ENCODE measurements around the gene NPHP4. TPM values are rescaled to one million over a fixed set of nuclear protein-coding genes. Genes with fewer than 3 reads are reported as not detected.

NPHP4 gene
- polyA plus RNA-seq, 1 of the 3 experiments (the other 2 are of a cell fraction) = 7.0 TPM

DNA sequence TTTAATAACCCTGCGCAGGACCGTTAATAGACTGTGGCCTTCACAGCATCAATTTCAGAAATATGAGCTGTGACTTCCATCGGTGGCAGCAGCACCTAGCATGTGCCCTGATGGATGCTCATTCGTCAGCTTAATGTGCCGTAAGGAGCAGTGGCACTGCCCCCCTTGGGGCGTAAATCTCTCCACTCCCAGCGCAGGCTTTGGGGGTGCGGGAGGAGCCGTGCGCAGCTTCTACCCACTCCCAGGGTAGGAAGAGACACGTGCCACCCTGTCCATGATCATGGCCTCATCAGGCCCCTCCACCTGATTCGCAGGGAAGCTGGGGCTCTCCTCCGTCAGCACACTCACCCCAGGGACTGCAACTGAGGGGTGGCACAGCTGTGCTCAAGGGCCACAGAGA, 149.5 kb downstream of the NPHP4 start:
- no peaks in the 10 kb centered on the region for H3K9me2 ChIP-seq
- no peaks in the 10 kb centered on the region for H3K9me3 ChIP-seq
- H3K36me3 ChIP-seq (replicated peaks in 1 of 2; ENCODE audit: control insufficient read depth in 1 of 2, insufficient read depth in 2 of 2, low read length in 1 of 2) = no peaks in the 10 kb centered on the region
- WGBS (ENCODE audit: low lambda C conversion rate) = 66% methylated on average over 7 of the region's 13 CpGs
- no peak overlapping the region for H3K4me2 ChIP-seq
- H4K20me1 ChIP-seq (ENCODE audit: insufficient read depth) = no peaks in the 10 kb centered on the region
- H2AFZ ChIP-seq (ENCODE audit: low read depth) = no peak overlapping the region
- peaks cover 0 to 38% of the 10 kb centered on the region in 2 experiments; a peak in 1 of 4 replicates for H3K4me1 ChIP-seq (ENCODE audit: control insufficient read depth in 1 of 2, insufficient read depth in 2 of 2, low read depth in 1 of 2, low read length in 1 of 2)
- no peak overlapping the region for H3K4me3 ChIP-seq (ENCODE audit: low read depth in 2 of 2, low read length in 1 of 2)
- POLR2A ChIA-PET = interaction anchor here (0.8 kb wide), 1 partner anchor 15 kb away, joined by 3 read pairs; no protein-coding TSS in a partner anchor
- no peaks in the 10 kb centered on the region for H3K27me3 ChIP-seq (ENCODE audit: insufficient read depth)
- no peaks in the 10 kb centered on the region for H3K79me2 ChIP-seq (ENCODE audit: insufficient read depth)
- peak overlapping the region in 1 of 2 experiments; percentile 53; a peak in 1 of 4 replicates for H3K27ac ChIP-seq (ENCODE audit: low read depth in 2 of 2, low read length in 1 of 2)
- CTCF ChIA-PET = interaction anchor here (1.2 to 2.8 kb wide), 6 partner anchors 11 to 132 kb away, joined by 3 to 9 read pairs (median 6); no protein-coding TSS in a partner anchor
- H3F3A ChIP-seq (replicated peaks; ENCODE audit: insufficient read depth) = no peaks in the 10 kb centered on the region
- no peak overlapping the region for H3K9ac ChIP-seq
- DNase-seq = no peak
- TF ChIP-seq MEF2A (IDR thresholded peaks at IDR 0.05; ENCODE audit: borderline replicate concordance, low read depth) (no peak), TAF1 (IDR thresholded peaks at IDR 0.05; ENCODE audit: borderline replicate concordance, low read depth, low read length) (no peak), CHD2 (IDR thresholded peaks at IDR 0.05; ENCODE audit: low read length, partially characterized antibody) (no peak), NFIC (IDR thresholded peaks at IDR 0.05; ENCODE audit: borderline replicate concordance) (no peak), RFX5 (IDR thresholded peaks at IDR 0.05; ENCODE audit: low read length) (no peak), SIN3A (IDR thresholded peaks at IDR 0.05; ENCODE audit: borderline replicate concordance, low read depth, low read length) (no peak), MXI1 (IDR thresholded peaks at IDR 0.05; ENCODE audit: low read depth, low read length) (no peak), RXRA (IDR thresholded peaks at IDR 0.05; ENCODE audit: borderline replicate concordance, low read depth) (no peak), JUND (IDR thresholded peaks at IDR 0.05) (no peak)
- TF ChIP-seq, protein P1, sequence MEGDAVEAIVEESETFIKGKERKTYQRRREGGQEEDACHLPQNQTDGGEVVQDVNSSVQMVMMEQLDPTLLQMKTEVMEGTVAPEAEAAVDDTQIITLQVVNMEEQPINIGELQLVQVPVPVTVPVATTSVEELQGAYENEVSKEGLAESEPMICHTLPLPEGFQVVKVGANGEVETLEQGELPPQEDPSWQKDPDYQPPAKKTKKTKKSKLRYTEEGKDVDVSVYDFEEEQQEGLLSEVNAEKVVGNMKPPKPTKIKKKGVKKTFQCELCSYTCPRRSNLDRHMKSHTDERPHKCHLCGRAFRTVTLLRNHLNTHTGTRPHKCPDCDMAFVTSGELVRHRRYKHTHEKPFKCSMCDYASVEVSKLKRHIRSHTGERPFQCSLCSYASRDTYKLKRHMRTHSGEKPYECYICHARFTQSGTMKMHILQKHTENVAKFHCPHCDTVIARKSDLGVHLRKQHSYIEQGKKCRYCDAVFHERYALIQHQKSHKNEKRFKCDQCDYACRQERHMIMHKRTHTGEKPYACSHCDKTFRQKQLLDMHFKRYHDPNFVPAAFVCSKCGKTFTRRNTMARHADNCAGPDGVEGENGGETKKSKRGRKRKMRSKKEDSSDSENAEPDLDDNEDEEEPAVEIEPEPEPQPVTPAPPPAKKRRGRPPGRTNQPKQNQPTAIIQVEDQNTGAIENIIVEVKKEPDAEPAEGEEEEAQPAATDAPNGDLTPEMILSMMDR (IDR thresholded peaks at IDR 0.05) = no peak
- TF ChIP-seq, protein P2, sequence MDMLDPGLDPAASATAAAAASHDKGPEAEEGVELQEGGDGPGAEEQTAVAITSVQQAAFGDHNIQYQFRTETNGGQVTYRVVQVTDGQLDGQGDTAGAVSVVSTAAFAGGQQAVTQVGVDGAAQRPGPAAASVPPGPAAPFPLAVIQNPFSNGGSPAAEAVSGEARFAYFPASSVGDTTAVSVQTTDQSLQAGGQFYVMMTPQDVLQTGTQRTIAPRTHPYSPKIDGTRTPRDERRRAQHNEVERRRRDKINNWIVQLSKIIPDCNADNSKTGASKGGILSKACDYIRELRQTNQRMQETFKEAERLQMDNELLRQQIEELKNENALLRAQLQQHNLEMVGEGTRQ (IDR thresholded peaks at IDR 0.05; ENCODE audit: borderline replicate concordance, low read depth, low read length) = no peak
- TF ChIP-seq, protein P3, sequence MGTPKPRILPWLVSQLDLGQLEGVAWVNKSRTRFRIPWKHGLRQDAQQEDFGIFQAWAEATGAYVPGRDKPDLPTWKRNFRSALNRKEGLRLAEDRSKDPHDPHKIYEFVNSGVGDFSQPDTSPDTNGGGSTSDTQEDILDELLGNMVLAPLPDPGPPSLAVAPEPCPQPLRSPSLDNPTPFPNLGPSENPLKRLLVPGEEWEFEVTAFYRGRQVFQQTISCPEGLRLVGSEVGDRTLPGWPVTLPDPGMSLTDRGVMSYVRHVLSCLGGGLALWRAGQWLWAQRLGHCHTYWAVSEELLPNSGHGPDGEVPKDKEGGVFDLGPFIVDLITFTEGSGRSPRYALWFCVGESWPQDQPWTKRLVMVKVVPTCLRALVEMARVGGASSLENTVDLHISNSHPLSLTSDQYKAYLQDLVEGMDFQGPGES (IDR thresholded peaks at IDR 0.05; ENCODE audit: low read depth, low read length) = no peak

DNA sequence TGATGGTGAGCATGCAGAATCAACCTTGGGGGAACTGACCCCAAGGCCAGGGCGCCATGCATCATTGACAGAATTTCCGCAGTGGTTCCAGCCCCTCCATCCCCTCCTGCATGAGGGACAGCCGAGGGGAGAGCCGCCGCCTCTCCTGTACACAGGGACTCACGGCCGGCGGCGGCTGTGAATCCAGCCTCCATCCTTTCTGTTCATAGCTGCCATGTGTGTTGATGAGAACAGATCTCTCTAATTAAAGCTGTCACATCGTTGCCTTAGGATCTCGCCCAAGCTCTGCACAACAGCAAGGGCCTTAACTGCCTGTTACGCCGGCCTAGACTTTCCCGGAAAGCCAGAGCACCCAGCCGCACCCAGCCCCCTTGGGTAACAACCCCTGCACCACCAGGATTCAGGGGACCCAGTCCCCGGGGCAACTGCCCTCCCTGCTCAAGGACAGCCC, 151.6 kb downstream of the NPHP4 start:
- ChIA-PET CTCF (interaction anchor here (1.2 to 2.6 kb wide), 2 partner anchors 10 to 331 kb away, joined by 3 to 9 read pairs; no protein-coding TSS in a partner anchor), POLR2A (interaction anchor here (1.0 kb wide), 1 partner anchor 17 kb away, joined by 3 read pairs; no protein-coding TSS in a partner anchor)
- no peak overlapping the region for H3K4me2 ChIP-seq
- H3K79me2 ChIP-seq (ENCODE audit: insufficient read depth) = no peaks in the 10 kb centered on the region
- DNase-seq = peak; percentile 59
- no peak overlapping the region for H3K9ac ChIP-seq
- H3K27ac ChIP-seq (ENCODE audit: low read depth in 2 of 2, low read length in 1 of 2) = no peak overlapping the region; a peak in 1 of 4 replicates
- H3K9me2 ChIP-seq = no peaks in the 10 kb centered on the region
- no peaks in the 10 kb centered on the region for H3F3A ChIP-seq (replicated peaks; ENCODE audit: insufficient read depth)
- peaks cover 0 to 38% of the 10 kb centered on the region in 2 experiments; a peak in 1 of 4 replicates for H3K4me1 ChIP-seq (ENCODE audit: control insufficient read depth in 1 of 2, insufficient read depth in 2 of 2, low read depth in 1 of 2, low read length in 1 of 2)
- WGBS (ENCODE audit: low lambda C conversion rate) = 34% methylated on average over 4 of the region's 16 CpGs
- no peaks in the 10 kb centered on the region for H3K36me3 ChIP-seq (replicated peaks in 1 of 2; ENCODE audit: control insufficient read depth in 1 of 2, insufficient read depth in 2 of 2, low read length in 1 of 2)
- H4K20me1 ChIP-seq (ENCODE audit: insufficient read depth) = no peaks in the 10 kb centered on the region
- no peak overlapping the region for H2AFZ ChIP-seq (ENCODE audit: low read depth)
- no peaks in the 10 kb centered on the region for H3K9me3 ChIP-seq
- H3K27me3 ChIP-seq (ENCODE audit: insufficient read depth) = no peaks in the 10 kb centered on the region
- H3K4me3 ChIP-seq (ENCODE audit: low read depth in 2 of 2, low read length in 1 of 2) = no peak overlapping the region
- no peak for TF ChIP-seq JUND (IDR thresholded peaks at IDR 0.05)
- TF ChIP-seq MEF2A (IDR thresholded peaks at IDR 0.05; ENCODE audit: borderline replicate concordance, low read depth) = no peak
- no peak for TF ChIP-seq CHD2 (IDR thresholded peaks at IDR 0.05; ENCODE audit: low read length, partially characterized antibody)
- TF ChIP-seq TCF12 (IDR thresholded peaks at IDR 0.05) = no peak
- TF ChIP-seq, protein P1 (IDR thresholded peaks at IDR 0.05) = no peak
- no peak for TF ChIP-seq RAD21 (IDR thresholded peaks at IDR 0.05; ENCODE audit: low read length)
- TF ChIP-seq EZH2phosphoT487 (IDR thresholded peaks at IDR 0.05; ENCODE audit: borderline replicate concordance, low read depth) = no peak
- TF ChIP-seq, protein P3 (IDR thresholded peaks at IDR 0.05; ENCODE audit: low read depth, low read length) = no peak
- no peak for TF ChIP-seq RCOR1 (IDR thresholded peaks at IDR 0.05; ENCODE audit: low read length)
- TF ChIP-seq YY1 (IDR thresholded peaks at IDR 0.05; ENCODE audit: low read depth) = no peak
- TF ChIP-seq FOSL2 (IDR thresholded peaks at IDR 0.05; ENCODE audit: borderline replicate concordance, low read depth) = no peak
- no peak for TF ChIP-seq RXRA (IDR thresholded peaks at IDR 0.05; ENCODE audit: borderline replicate concordance, low read depth)
- no peak for TF ChIP-seq FOXM1 (IDR thresholded peaks at IDR 0.05; ENCODE audit: low read depth)
